Heart left ventricle (tissue), 13 donors: ENCODE measurements around the gene TLL1.

Experiments used
- CTCF ChIP-seq, 12 donors: fragments of 200-600 bp; sonication (generic) in 4 of 12; IDR thresholded peaks; one replicate each; pipeline versions ENCODE4 v1.5.0 to v1.8.0; 2018 to 2022; ENCODE audit warnings: antibody characterized with exemption in 12 of 12, mild to moderate bottlenecking in 5 of 12
- POLR2A ChIP-seq, 2 donors: fragments of 450-650 bp; IDR thresholded peaks; one replicate each; pipeline ENCODE4 v1.6.1; 2017; ENCODE audit warnings: antibody characterized with exemption in 2 of 2, mild to moderate bottlenecking in 2 of 2, moderate library complexity in 2 of 2
- donor health status: ischemic (EF 13 %, LVEDD 7.1; RV severe dilation, severe dysfunction).
- donor health status: DM: no; HTN: yes; CAD: no.
- donor health status: DM: no; HTN: no; CAD: no.
- donor health status: ischemic (EF 25% LVEDD 6.9; RV normal size, moderate dysfunction).
- donor health status: ischemic (EF 25% LVEDD 5.7; RV mildly dilated, moderate dysfunction).
- donor health status: ischemic (EF 35%, LVEDD 5.7; RV mildly dilated, moderate dysfunction).
- donor health status: nonischemic (EF 11% LVEDD 7.7; RV severe dilation, severe dysfunction).
- donor health status: DM: yes; HTN: yes; CAD: no.
- donor health status: PGD.
- donor health status: ischemic (EF 29% LVEDD 5.4; RV normal size, mild dysfunction).
- donor health status: nonischemic (EF 23%, LVEDD 6.1; RV moderate dilation, normal function).

DNA sequence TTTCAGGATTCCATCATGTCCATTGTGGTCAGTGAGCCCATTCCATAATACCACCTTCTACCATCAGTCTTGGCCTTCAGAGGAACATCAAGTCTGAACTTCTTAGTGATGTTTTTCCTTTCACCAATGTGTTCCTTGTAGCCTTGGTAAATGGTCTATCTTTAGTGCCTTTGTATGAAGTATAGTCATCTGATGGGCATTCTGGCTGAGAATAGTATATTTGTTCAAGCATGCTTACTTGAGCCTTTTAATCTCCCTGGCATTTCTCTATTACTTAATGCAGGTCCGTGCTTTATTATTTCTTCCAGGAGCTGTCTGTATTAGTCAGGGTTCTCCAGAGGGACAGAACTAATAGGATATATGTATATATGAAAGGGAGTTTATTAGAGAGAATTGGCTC, 99.7 kb downstream of the TLL1 start:
- no peak for TF ChIP-seq CTCF (IDR thresholded peaks at IDR 0.05)
- TF ChIP-seq POLR2A (IDR thresholded peaks at IDR 0.05) = no peak
